WTC11 (cell line): ENCODE measurements around the gene CARMIL1.

ENCODE experiments used
- USF2 ChIP-seq: sonication (generic); formaldehyde crosslinking; IDR thresholded peaks from 2 replicates; pipeline ENCODE4 v1.8.1; 2023; ENCODE audit warnings: mild to moderate bottlenecking, missing genetic modification reagents, moderate library complexity
- TF ChIP-seq, protein P1 (sequence below): sonication (generic); formaldehyde crosslinking; IDR thresholded peaks from 2 replicates; pipeline ENCODE4 v1.8.0; 2022; ENCODE audit warnings: mild to moderate bottlenecking, missing genetic modification reagents

DNA sequence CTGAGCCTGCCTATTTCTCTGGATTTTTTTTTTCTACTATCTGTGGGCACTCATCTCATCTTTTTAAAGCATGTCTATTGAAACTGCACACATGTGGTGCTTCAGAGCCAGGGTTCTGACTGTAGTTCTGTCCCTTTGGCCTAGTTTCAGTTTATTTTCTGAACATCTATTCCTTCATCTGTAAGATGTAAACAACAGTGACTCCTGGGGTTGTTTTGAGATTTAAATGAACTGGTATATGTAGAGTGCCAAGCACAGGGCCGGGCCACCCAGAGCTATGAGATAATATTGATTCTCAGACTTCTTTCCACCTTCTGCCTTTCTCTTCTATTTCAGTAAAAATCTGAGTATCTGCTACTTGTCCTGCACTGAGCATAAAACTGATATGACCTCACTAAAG, 185.1 kb downstream of the CARMIL1 start:
- TF ChIP-seq, protein P1, sequence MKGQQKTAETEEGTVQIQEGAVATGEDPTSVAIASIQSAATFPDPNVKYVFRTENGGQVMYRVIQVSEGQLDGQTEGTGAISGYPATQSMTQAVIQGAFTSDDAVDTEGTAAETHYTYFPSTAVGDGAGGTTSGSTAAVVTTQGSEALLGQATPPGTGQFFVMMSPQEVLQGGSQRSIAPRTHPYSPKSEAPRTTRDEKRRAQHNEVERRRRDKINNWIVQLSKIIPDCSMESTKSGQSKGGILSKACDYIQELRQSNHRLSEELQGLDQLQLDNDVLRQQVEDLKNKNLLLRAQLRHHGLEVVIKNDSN (CRISPR knock-in tag) = no peak
- TF ChIP-seq USF2 (CRISPR knock-in tag) = no peak
